IMR-90 (cell line): ENCODE data around the gene FAM120A. TPM values are rescaled to one million over a fixed set of nuclear protein-coding genes. Genes with fewer than 3 reads are reported as not detected.

Experiments used
- ATAC-seq: fragments of 200-7000 bp; cut with Tn5 transposase; 2 replicates; pipeline ENCODE4 v1.9.1; 2020; ENCODE audit warnings: low read depth, mild to moderate bottlenecking, moderate library complexity
- BruUV-seq: library from RNA; stranded (reverse); fragments of 400-500 nt; replicated peaks from 2 replicates; lab custom pipeline; 2021; lab: Mats Ljungman, UMichigan
- CTCF ChIA-PET: fragments of 300-600 bp; formaldehyde crosslinking; extraction: SDS; loops from one replicate; lab custom pipeline; 2021; ENCODE audit warnings: antibody characterized with exemption; lab: Yijun Ruan, JAX
- POLR2A ChIA-PET: fragments of 300-600 bp; sonication (Branson Sonifier 250); formaldehyde crosslinking; loops from one replicate; lab custom pipeline; 2022; ENCODE audit warnings: antibody characterized with exemption; ENCODE audit not compliant: unreplicated experiment; lab: Charles Lee
- DNase-seq: peaks from one replicate; pipeline ENCODE4 v3.0.0; 2013
- H2AFZ ChIP-seq: replicated peaks from 2 replicates; pipeline ENCODE3; 2013; ENCODE audit warnings: low read length, mild to moderate bottlenecking; ENCODE audit not compliant: poor library complexity
- H2AK5ac ChIP-seq: 2 replicates; pipeline ENCODE4 v1.6.1; 2013; ENCODE audit warnings: low read depth, low read length, inconsistent platforms
- H2AK9ac ChIP-seq: replicated peaks from 2 replicates; pipeline ENCODE3; 2013; ENCODE audit warnings: mild to moderate bottlenecking, low read depth, low read length, moderate library complexity; ENCODE audit not compliant: poor library complexity
- H2BK120ac ChIP-seq: 2 replicates; pipeline ENCODE4 v1.6.1; 2013; ENCODE audit warnings: low read depth, low read length, inconsistent platforms
- H2BK15ac ChIP-seq: 3 replicates; pipeline ENCODE4 v1.6.1; 2013; ENCODE audit warnings: low read depth, low read length, inconsistent platforms
- H2BK20ac ChIP-seq: 2 replicates; pipeline ENCODE4 v1.6.1; 2013; ENCODE audit warnings: low read depth, mild to moderate bottlenecking, inconsistent platforms, low read length, moderate library complexity
- H2BK5ac ChIP-seq: 2 replicates; pipeline ENCODE4 v1.6.1; 2013; ENCODE audit warnings: mild to moderate bottlenecking, low read depth, low read length, inconsistent platforms; ENCODE audit not compliant: poor library complexity, severe bottlenecking
- H3K14ac ChIP-seq: replicated peaks from 2 replicates; pipeline ENCODE4 v1.6.1; 2013; ENCODE audit warnings: low read depth, low read length, inconsistent platforms
- H3K18ac ChIP-seq: 2 replicates; pipeline ENCODE4 v1.6.1; 2013; ENCODE audit warnings: low read depth, low read length, control low read depth
- H3K23ac ChIP-seq: 2 replicates; pipeline ENCODE4 v1.6.1; 2013; ENCODE audit warnings: low read depth, low read length, inconsistent platforms
- H3K27ac ChIP-seq: 2 replicates; pipeline ENCODE4 v1.5.1; 2013; ENCODE audit warnings: mild to moderate bottlenecking, control low read depth, low read length; ENCODE audit not compliant: insufficient read depth
- H3K27me3 ChIP-seq: 2 replicates; pipeline ENCODE4 v1.6.1; 2013; ENCODE audit warnings: low read length; ENCODE audit not compliant: control insufficient read depth, insufficient read depth
- H3K36me3 ChIP-seq: 2 replicates; pipeline ENCODE4 v1.6.1; 2013; ENCODE audit warnings: low read length, mixed read lengths; ENCODE audit not compliant: control insufficient read depth, insufficient read depth
- H3K4ac ChIP-seq: 2 replicates; pipeline ENCODE4 v1.6.1; 2013; ENCODE audit warnings: low read depth, low read length, inconsistent platforms
- H3K4me1 ChIP-seq: 2 replicates; pipeline ENCODE4 v1.6.1; 2013; ENCODE audit warnings: low read length, mixed read lengths; ENCODE audit not compliant: control insufficient read depth, insufficient read depth
- H3K4me2 ChIP-seq: 2 replicates; pipeline ENCODE4 v1.6.1; 2013; ENCODE audit warnings: low read depth, mild to moderate bottlenecking, control low read depth, low read length, moderate library complexity
- H3K4me3 ChIP-seq: 2 replicates; pipeline ENCODE4 v1.5.1; 2013; ENCODE audit warnings: low read depth, mild to moderate bottlenecking, control low read depth, low read length, moderate library complexity; ENCODE audit not compliant: insufficient read depth
- H3K56ac ChIP-seq: 2 replicates; pipeline ENCODE4 v1.6.1; 2013; ENCODE audit warnings: low read length, inconsistent platforms; ENCODE audit not compliant: insufficient read depth; ENCODE audit errors: extremely low read depth
- H3K79me1 ChIP-seq, 2 experiments: 2 replicates each; pipeline ENCODE4 v1.6.1; 2013; ENCODE audit warnings: low read length in 2 of 2, inconsistent platforms in 1 of 2, low read depth in 1 of 2
- H3K9ac ChIP-seq: 2 replicates; pipeline ENCODE4 v1.6.1; 2013; ENCODE audit warnings: low read depth, low read length, control low read depth
- H3K9me1 ChIP-seq: 2 replicates; pipeline ENCODE4 v1.6.1; 2013; ENCODE audit warnings: low read length, inconsistent platforms; ENCODE audit not compliant: insufficient read depth
- H3K9me3 ChIP-seq: 2 replicates; pipeline ENCODE4 v1.6.1; 2013; ENCODE audit warnings: low read length; ENCODE audit not compliant: control insufficient read depth, insufficient read depth
- H4K20me1 ChIP-seq: 2 replicates; pipeline ENCODE4 v1.6.1; 2013; ENCODE audit warnings: low read length, inconsistent platforms; ENCODE audit not compliant: insufficient read depth
- H4K5ac ChIP-seq: 2 replicates; pipeline ENCODE4 v1.6.1; 2013; ENCODE audit warnings: mild to moderate bottlenecking, low read depth, low read length, control low read depth
- H4K8ac ChIP-seq, 2 experiments: 2 replicates each; pipeline ENCODE4 v1.6.1; 2013; ENCODE audit warnings: low read depth in 2 of 2, low read length in 2 of 2, control low read depth in 1 of 2, inconsistent platforms in 1 of 2
- H4K91ac ChIP-seq: 2 replicates; pipeline ENCODE4 v1.6.1; 2013; ENCODE audit warnings: low read depth, low read length, inconsistent platforms; ENCODE audit not compliant: insufficient read depth
- BHLHE40 ChIP-seq: fragments of 150-350 bp; IDR thresholded peaks from 2 replicates; pipeline ENCODE4 v1.6.1; 2016; ENCODE audit warnings: mild to moderate bottlenecking, low read depth, low read length
- ELK1 ChIP-seq: fragments of 150-350 bp; IDR thresholded peaks from 2 replicates; pipeline ENCODE4 v1.6.1; 2016; ENCODE audit warnings: low read depth, mild to moderate bottlenecking, low read length, moderate library complexity, borderline replicate concordance
- FOS ChIP-seq: fragments of 150-350 bp; IDR thresholded peaks from 2 replicates; pipeline ENCODE4 v1.6.1; 2016; ENCODE audit warnings: low read depth, low read length
- MAFK ChIP-seq: IDR thresholded peaks from 2 replicates; pipeline ENCODE4 v1.6.1; 2012; ENCODE audit warnings: low read depth, low read length, improper control_type of control experiment
- MAZ ChIP-seq: IDR thresholded peaks from 2 replicates; pipeline ENCODE4 v1.6.1; 2012; ENCODE audit warnings: low read depth, mild to moderate bottlenecking, low read length, improper control_type of control experiment, moderate library complexity, borderline replicate concordance
- MXI1 ChIP-seq: IDR thresholded peaks from 2 replicates; pipeline ENCODE4 v1.6.1; 2012; ENCODE audit warnings: low read depth, mild to moderate bottlenecking, low read length, moderate library complexity, borderline replicate concordance
- POLR2A ChIP-seq: IDR thresholded peaks from 2 replicates; pipeline ENCODE4 v1.6.1; 2012; ENCODE audit warnings: mild to moderate bottlenecking, low read depth, low read length
- RFX5 ChIP-seq: IDR thresholded peaks from 2 replicates; pipeline ENCODE4 v1.8.0; 2012; ENCODE audit warnings: low read depth, mild to moderate bottlenecking, low read length, moderate library complexity
- USF2 ChIP-seq: fragments of 150-350 bp; IDR thresholded peaks from 2 replicates; pipeline ENCODE4 v1.6.1; 2017; ENCODE audit warnings: mild to moderate bottlenecking, antibody characterized with exemption, low read length, low read depth
- WGBS, 2 experiments: methylation state at CpG; one replicate each; pipeline versions ENCODE4 v1.1.5 to v1.1.7; 2013; ENCODE audit warnings: missing lambda C conversion rate in 2 of 2; ENCODE audit not compliant: insufficient read length in 1 of 2; ENCODE audit errors: extremely low coverage in 2 of 2; 5-methylcytosine and 5-hydroxymethylcytosine counted together
- dilution Hi-C: fragments of 300-500 bp; cut with HindIII; formaldehyde crosslinking; loops from one replicate; pipeline ENCODE4 v1.14.3; 2018; ENCODE audit warnings: low sequenced_read_pairs; ENCODE audit not compliant: unreplicated experiment
- in situ Hi-C: fragments of 300-500 bp; cut with MboI; formaldehyde crosslinking; loops from 3 replicates; pipeline ENCODE4 v1.14.3; 2019; ENCODE audit warnings: low sequenced_read_pairs, inconsistent platforms, mixed read lengths
- intact Hi-C: fragments of 100-400 bp; cut with micrococcal nuclease; formaldehyde crosslinking; loops from 2 replicates; pipeline ENCODE4 v1.10.0; 2022
- polyA plus RNA-seq, 3 experiments: library from polyadenylated mRNA; depleted of rRNA; stranded (reverse); fragments of >200 nt; gene quantifications; 2 replicates each; pipeline ENCODE4 v1.2.3, GENCODE V29; 2012; ENCODE audit warnings: low replicate concordance in 1 of 3
- total RNA-seq: library from RNA; depleted of rRNA; stranded (reverse); fragments of >200 nt; gene quantifications from 2 replicates; pipeline ENCODE4 v1.2.3, GENCODE V29; 2012

The FAM120A gene
- total and polyA plus RNA-seq, 2 of the 4 experiments (the other 2 are of a cell fraction), result 61.6 to 75.1 TPM

GRCh38 chr9:93549611-93550010 is 98.1 kb downstream of the FAM120A start:
- TF ChIP-seq RFX5, result no peak
- no peak for TF ChIP-seq MAFK
- no peak for TF ChIP-seq ELK1
- TF ChIP-seq FOS, result no peak
- no peak for TF ChIP-seq MXI1
- no peak for TF ChIP-seq POLR2A
- TF ChIP-seq USF2, result no peak
- TF ChIP-seq MAZ, result no peak
- TF ChIP-seq BHLHE40, result no peak
- ChIA-PET CTCF (interaction anchor here (1.6 kb wide), 1 partner anchor 17 kb away, joined by 6 read pairs; no protein-coding TSS in a partner anchor), POLR2A (no interaction called here)
- no peak overlapping the region for H2AK5ac ChIP-seq
- no peak overlapping the region for H2BK5ac ChIP-seq
- peaks cover 30% of the 10 kb centered on the region for H3K36me3 ChIP-seq
- no peaks in the 10 kb centered on the region for H4K20me1 ChIP-seq
- no peak overlapping the region for H3K56ac ChIP-seq
- no peak overlapping the region for H3K4me2 ChIP-seq
- no peak overlapping the region for H2BK20ac ChIP-seq
- H2AFZ ChIP-seq, result no peak overlapping the region
- in situ Hi-C loops (loop anchor here (25.0 kb wide), 1 partner anchor 437 kb away; no protein-coding TSS in a partner anchor), dilution Hi-C loops (no loop called here), intact Hi-C loops (no loop called here)
- H3K27me3 ChIP-seq, result no peaks in the 10 kb centered on the region
- peaks cover 2% of the 10 kb centered on the region; the same call in 1 of the 2 replicates for H3K9me1 ChIP-seq
- H3K4me3 ChIP-seq, result no peak overlapping the region
- no peak overlapping the region for H3K9ac ChIP-seq
- no peak overlapping the region for H4K91ac ChIP-seq
- no peak overlapping the region for H3K23ac ChIP-seq
- peaks cover 23% of the 10 kb centered on the region in 2 experiments for H3K79me1 ChIP-seq
- H2BK15ac ChIP-seq, result no peak overlapping the region
- H3K18ac ChIP-seq, result no peak overlapping the region
- H3K9me3 ChIP-seq, result no peaks in the 10 kb centered on the region
- no CpG with 5 or more reads among the region's 5 CpGs for WGBS, 2 experiments
- no peak overlapping the region for H2AK9ac ChIP-seq
- no peak overlapping the region for H4K5ac ChIP-seq
- no peak overlapping the region for H3K4ac ChIP-seq
- no peak overlapping the region for H3K14ac ChIP-seq
- H3K4me1 ChIP-seq, result no peaks in the 10 kb centered on the region
- H2BK120ac ChIP-seq, result no peak overlapping the region
- no peak overlapping the region for H3K27ac ChIP-seq
- no peak overlapping the region for H4K8ac ChIP-seq
- no peak for ATAC-seq
- DNase-seq, result no peak
- BruUV-seq, result no TSS peak
